Mesothelial cell of epicardium (in vitro differentiated cells): Measurements from ENCODE around the gene PLAAT3. TPM values are rescaled to one million over a fixed set of nuclear protein-coding genes. Genes with fewer than 3 reads are reported as not detected.
"Not testable (repeated sequence)": the region's sequence is repeated elsewhere in the genome, so short reads cannot be mapped to it uniquely, and the experiment has no call there.

Source experiments
- DNase-seq, 2 experiments: peaks; one replicate each; pipeline ENCODE4 v3.0.0; 2021; ENCODE audit warnings: low spot score in 2 of 2; ENCODE audit not compliant: unreplicated experiment in 2 of 2
- H3K27ac Mint-ChIP-seq: 2 replicates; pipeline ENCODE4 v1.8.0; 2021; ENCODE audit warnings: mixed read lengths
- H3K27me3 Mint-ChIP-seq: 2 replicates; pipeline ENCODE4 v1.8.0; 2021; ENCODE audit warnings: low read depth, mixed read lengths
- H3K36me3 Mint-ChIP-seq: 2 replicates; pipeline ENCODE4 v1.8.0; 2021; ENCODE audit warnings: mixed read lengths
- H3K4me1 Mint-ChIP-seq: 2 replicates; pipeline ENCODE4 v1.8.0; 2021; ENCODE audit warnings: mixed read lengths
- H3K4me3 Mint-ChIP-seq: 2 replicates; pipeline ENCODE4 v1.8.0; 2021; ENCODE audit warnings: mild to moderate bottlenecking, moderate library complexity, mixed read lengths
- H3K9me3 Mint-ChIP-seq: 2 replicates; pipeline ENCODE4 v1.8.0; 2021; ENCODE audit warnings: mixed read lengths
- CTCF ChIP-seq: fragments of 200-600 bp; sonication (generic); IDR thresholded peaks from one replicate; pipeline ENCODE4 v1.5.0; 2021; ENCODE audit warnings: antibody characterized with exemption; ENCODE audit not compliant: unreplicated experiment
- total RNA-seq: library from RNA; stranded (reverse); gene quantifications from 3 replicates; pipeline ENCODE4 v1.2.1, GENCODE V29; 2021

Gene PLAAT3
- total RNA-seq, 1 donor from 2014 or later = 1.5 TPM

- no peak overlapping the region for H3K27ac Mint-ChIP-seq
These were observed 30.9 kb downstream of the PLAAT3 start for GRCh38 chr11:63583357-63583677.

GRCh38 chr11:63581224-63581623, 33.0 kb downstream of the PLAAT3 start:
- H3K4me1 Mint-ChIP-seq = not testable (repeated sequence)

More at GRCh38 chr11:63583357-63583677, 30.9 kb downstream of the PLAAT3 start:
- TF ChIP-seq CTCF = no peak
- no peak for DNase-seq
- H3K9me3 Mint-ChIP-seq = peaks cover 20% of the 10 kb centered on the region
- peaks cover 17% of the 10 kb centered on the region for H3K36me3 Mint-ChIP-seq
- H3K4me1 Mint-ChIP-seq = no peaks in the 10 kb centered on the region
- H3K4me3 Mint-ChIP-seq = no peak overlapping the region
- no peaks in the 10 kb centered on the region for H3K27me3 Mint-ChIP-seq

GRCh38 chr11:63578882-63579281, 35.4 kb downstream of the PLAAT3 start:
- Mint-ChIP-seq H3K36me3 (peaks cover 17% of the 10 kb centered on the region), H3K9me3 (peaks cover 23% of the 10 kb centered on the region)
- not testable (repeated sequence) for H3K4me1 Mint-ChIP-seq, H3K27ac Mint-ChIP-seq, H3K4me3 Mint-ChIP-seq, DNase-seq, H3K27me3 Mint-ChIP-seq

More at GRCh38 chr11:63581224-63581623, 33.0 kb downstream of the PLAAT3 start:
- Mint-ChIP-seq H3K9me3 (peaks cover 23% of the 10 kb centered on the region), H3K36me3 (peaks cover 17% of the 10 kb centered on the region)
- not testable (repeated sequence) for H3K4me3 Mint-ChIP-seq, DNase-seq, H3K27ac Mint-ChIP-seq, H3K27me3 Mint-ChIP-seq

GRCh38 chr11:63574856-63575602, 39.2 kb downstream of the PLAAT3 start:
- H3K9me3 Mint-ChIP-seq = peaks cover 3% of the 10 kb centered on the region
- DNase-seq = no peak
- peaks cover 2% of the 10 kb centered on the region for H3K36me3 Mint-ChIP-seq

GRCh38 chr11:63573881-63574855, 40.1 kb downstream of the PLAAT3 start:
- Mint-ChIP-seq H3K36me3 (peaks cover 2% of the 10 kb centered on the region), H3K27me3 (no peaks in the 10 kb centered on the region), H3K9me3 (peaks cover 3% of the 10 kb centered on the region), H3K27ac (peak overlapping the region; percentile 77), H3K4me1 (peaks cover 3% of the 10 kb centered on the region), H3K4me3 (peak overlapping the region; percentile 22)
- no peak for TF ChIP-seq CTCF
- no peak for DNase-seq

More at GRCh38 chr11:63574856-63575602, 39.2 kb downstream of the PLAAT3 start:
- H3K4me1 Mint-ChIP-seq = peaks cover 3% of the 10 kb centered on the region
- TF ChIP-seq CTCF = no peak
- no peaks in the 10 kb centered on the region for H3K27me3 Mint-ChIP-seq
- peak overlapping the region; percentile 77 for H3K27ac Mint-ChIP-seq
- peak overlapping the region; percentile 22 for H3K4me3 Mint-ChIP-seq

GRCh38 chr11:63572026-63572688, 42.1 kb downstream of the PLAAT3 start:
- DNase-seq = no peak
- H3K27ac Mint-ChIP-seq = no peak overlapping the region
- H3K27me3 Mint-ChIP-seq = no peaks in the 10 kb centered on the region
- H3K4me1 Mint-ChIP-seq = peaks cover 15% of the 10 kb centered on the region
- H3K9me3 Mint-ChIP-seq = no peaks in the 10 kb centered on the region
- H3K36me3 Mint-ChIP-seq = no peaks in the 10 kb centered on the region
- no peak overlapping the region for H3K4me3 Mint-ChIP-seq
- no peak for TF ChIP-seq CTCF
